GM12865 (cell line): ENCODE results near the gene ACIN1.

ENCODE experiments used
- DNase-seq: peaks from one replicate; pipeline ENCODE4 v3.0.0; 2010; ENCODE audit warnings: low read depth
- H3K4me3 ChIP-seq: 2 replicates; pipeline ENCODE4 v1.5.1; 2011; ENCODE audit warnings: mild to moderate bottlenecking, low read depth, low read length, control low read depth
- CTCF ChIP-seq: IDR thresholded peaks from 2 replicates; pipeline ENCODE4 v1.5.1; 2011; ENCODE audit warnings: low read length, control low read depth, low read depth, inconsistent platforms; ENCODE audit not compliant: insufficient read depth; ENCODE audit errors: missing control alignments

The ACIN1 gene

DNA sequence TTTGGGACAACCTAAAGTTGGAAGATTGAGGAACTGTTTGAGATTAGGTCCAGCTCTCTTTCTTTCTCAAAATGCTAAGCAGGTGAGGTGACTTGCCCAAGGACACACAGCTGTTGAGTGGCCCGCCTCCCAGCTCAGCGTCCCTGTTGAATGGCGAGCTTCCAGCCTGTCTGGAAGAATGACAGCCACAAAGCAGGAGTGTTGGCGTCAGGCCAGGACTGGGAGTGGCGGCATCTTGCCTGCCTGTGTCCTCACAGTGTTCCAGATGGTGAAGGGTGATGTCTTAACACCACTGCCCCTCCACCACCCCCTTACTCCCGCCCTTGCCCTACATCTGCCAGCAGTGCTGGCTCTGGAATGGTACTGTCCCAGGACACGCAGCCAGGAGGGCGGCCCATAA, 28.5 kb upstream of the ACIN1 start:
- DNase-seq: no peak
- no peak for TF ChIP-seq CTCF
- H3K4me3 ChIP-seq: no peak overlapping the region

DNA sequence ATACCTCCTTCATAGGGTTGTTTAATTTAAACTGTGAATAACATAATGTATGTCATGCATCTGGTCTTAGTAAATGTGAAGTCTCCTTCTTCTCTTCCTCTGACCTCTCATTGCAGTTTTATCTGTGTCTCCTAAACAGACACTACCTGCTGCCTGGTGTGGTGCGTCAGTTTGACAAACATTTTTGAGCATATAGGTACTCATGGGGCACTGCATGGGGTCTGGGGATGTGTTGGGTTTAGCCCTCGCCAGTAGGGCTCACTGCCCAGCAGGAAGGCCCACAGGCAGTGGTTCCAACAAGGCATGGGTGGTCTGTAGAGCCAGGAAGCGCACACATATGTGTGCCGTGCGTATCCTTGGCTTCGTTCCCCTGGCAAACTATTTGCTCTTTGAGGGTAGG, 27.1 kb upstream of the ACIN1 start:
- no peak for DNase-seq
- TF ChIP-seq CTCF: no peak
- no peak overlapping the region for H3K4me3 ChIP-seq

DNA sequence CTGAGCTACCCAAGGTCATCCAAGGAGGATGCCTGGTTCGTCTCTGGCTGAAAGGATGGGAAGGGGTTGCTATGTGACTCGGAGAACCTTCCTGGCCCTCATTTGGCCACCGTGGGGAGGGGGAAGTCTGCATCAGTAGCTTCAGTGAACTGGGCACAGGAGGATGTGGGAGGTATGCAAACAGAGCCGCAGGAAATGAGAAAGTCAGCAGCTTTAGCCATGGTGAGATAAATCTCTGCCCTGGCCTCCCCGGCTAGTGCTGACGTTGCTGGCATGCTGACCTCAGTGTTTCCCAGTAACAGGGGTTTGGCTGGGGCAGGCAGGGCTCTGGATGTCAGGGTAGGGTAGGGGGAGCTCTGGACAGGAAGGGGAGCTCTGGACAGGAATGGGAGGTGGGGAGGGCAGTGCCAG, 26.4 kb upstream of the ACIN1 start:
- DNase-seq: peak; percentile 67

DNA sequence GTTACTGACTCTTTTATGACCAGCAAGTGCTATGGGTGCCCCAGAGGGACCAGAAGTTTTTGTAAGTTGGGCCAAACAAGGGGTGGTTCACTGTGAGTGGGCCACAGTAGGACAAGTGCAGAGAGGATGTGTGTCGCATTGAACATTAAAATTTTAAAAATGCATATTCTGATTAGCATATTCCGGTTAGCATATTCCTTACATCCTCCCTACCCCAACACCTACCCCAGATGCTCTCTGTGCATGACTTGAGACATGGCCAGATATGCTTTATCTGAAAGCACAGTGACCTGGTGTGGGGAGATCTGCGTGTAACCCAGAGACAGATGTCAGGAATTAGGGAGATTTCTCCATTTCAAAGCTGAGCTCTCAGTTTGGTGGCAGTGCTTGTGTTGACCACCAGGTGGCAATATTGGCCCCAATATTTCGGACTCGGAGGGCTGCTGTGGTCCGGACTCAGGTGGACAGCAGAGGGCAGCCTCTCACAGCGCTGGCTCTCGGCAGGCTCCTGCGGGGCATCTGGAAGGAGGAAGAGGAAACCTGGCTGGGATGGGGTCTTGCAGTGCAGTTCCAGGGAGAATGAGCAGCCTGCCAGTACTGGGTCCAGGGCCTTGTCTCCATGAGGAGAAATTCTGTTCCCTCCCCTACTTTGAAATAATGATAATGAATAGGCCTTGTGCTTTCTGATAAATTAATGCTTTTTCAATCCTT, 25.8 kb upstream of the ACIN1 start:
- DNase-seq: peak; percentile 89
- TF ChIP-seq CTCF: peak; percentile 99
- H3K4me3 ChIP-seq: no peak overlapping the region

More for the DNA sequence above, 26.4 kb upstream of the ACIN1 start:
- no peak overlapping the region for H3K4me3 ChIP-seq
- TF ChIP-seq CTCF: no peak

GRCh38 chr14:23119363-23120327, 24.7 kb upstream of the ACIN1 start:
- peak; percentile 57 for DNase-seq
- no peak overlapping the region for H3K4me3 ChIP-seq
- no peak for TF ChIP-seq CTCF

- TF ChIP-seq CTCF: no peak
- DNase-seq: no peak
- no peak within 1 kb of the TSS for H3K4me3 ChIP-seq
These were observed 23.8 kb upstream of the ACIN1 start, which contains the start of gene CEBPE for GRCh38 chr14:23118506-23119362. Gene CEBPE (minus strand): TSS chr14:23119255. CDS start chr14:23119091, 164 bp downstream.
